Liver (tissue), 9 donors: ENCODE results near the gene QSOX1. TPM values are rescaled to one million over a fixed set of nuclear protein-coding genes. Genes with fewer than 3 reads are reported as not detected.

Source experiments
- DNase-seq: peaks from one replicate; pipeline ENCODE4 v3.0.0-alpha.2; 2017; ENCODE audit warnings: low spot score
- H3K27ac ChIP-seq, 2 donors: one replicate each; pipeline ENCODE4 v1.7.0; 2013; ENCODE audit warnings: inconsistent platforms in 2 of 2, low read length in 2 of 2, control low read depth in 1 of 2, low read depth in 1 of 2, mild to moderate bottlenecking in 1 of 2
- H3K27me3 ChIP-seq, 4 donors: one replicate each; pipeline versions ENCODE4 v1.6.1 to v1.7.0; 2013; ENCODE audit warnings: low read length in 3 of 4, inconsistent platforms in 1 of 4, mild to moderate bottlenecking in 1 of 4, moderate library complexity in 1 of 4; ENCODE audit not compliant: control insufficient read depth in 4 of 4, insufficient read depth in 4 of 4
- H3K36me3 ChIP-seq, 4 donors: one replicate each; pipeline versions ENCODE4 v1.6.1 to v1.7.0; 2013; ENCODE audit warnings: low read length in 3 of 4, mild to moderate bottlenecking in 3 of 4, low read depth in 1 of 4, moderate library complexity in 1 of 4; ENCODE audit not compliant: control insufficient read depth in 4 of 4, insufficient read depth in 3 of 4
- H3K4me1 ChIP-seq, 4 donors: one replicate each; pipeline versions ENCODE4 v1.6.1 to v1.7.0; 2013; ENCODE audit warnings: low read length in 3 of 4, mild to moderate bottlenecking in 3 of 4, moderate library complexity in 1 of 4; ENCODE audit not compliant: control insufficient read depth in 4 of 4, insufficient read depth in 4 of 4
- H3K4me3 ChIP-seq, 3 donors: one replicate each; pipeline versions ENCODE4 v1.6.1 to v1.7.0; 2013; ENCODE audit warnings: low read length in 3 of 3, control low read depth in 1 of 3, low read depth in 1 of 3, mild to moderate bottlenecking in 1 of 3
- H3K9ac ChIP-seq, 2 donors: one replicate each; pipeline ENCODE4 v1.7.0; 2013; ENCODE audit warnings: low read length in 2 of 2, mild to moderate bottlenecking in 2 of 2, moderate library complexity in 2 of 2, control low read depth in 1 of 2, low read depth in 1 of 2
- H3K9me3 ChIP-seq, 4 donors: one replicate each; pipeline versions ENCODE4 v1.6.1 to v1.7.0; 2013; ENCODE audit warnings: low read length in 3 of 4; ENCODE audit not compliant: control insufficient read depth in 4 of 4
- ATF3 ChIP-seq: IDR thresholded peaks from 2 replicates; pipeline ENCODE4 v1.6.1; 2016; ENCODE audit warnings: antibody characterized with exemption
- CTCF ChIP-seq: fragments of 150-350 bp; IDR thresholded peaks from 2 replicates; pipeline ENCODE4 v1.5.1; 2017; ENCODE audit warnings: improper control_type of control experiment, low read depth, low read length; ENCODE audit not compliant: missing input control
- EGR1 ChIP-seq, 2 donors: IDR thresholded peaks; 2 replicates each; pipeline ENCODE4 v1.6.1; 2016 to 2018; ENCODE audit warnings: antibody characterized with exemption in 2 of 2, low read depth in 2 of 2
- FOXA2 ChIP-seq: IDR thresholded peaks from 2 replicates; pipeline ENCODE4 v1.6.1; 2016; ENCODE audit warnings: antibody characterized with exemption
- GABPA ChIP-seq, 2 donors: IDR thresholded peaks in 1 of 2; conservative IDR thresholded peaks in 1 of 2; 2 replicates each; pipeline ENCODE4 v1.6.1; 2016; ENCODE audit warnings: antibody characterized with exemption in 2 of 2, mild to moderate bottlenecking in 1 of 2, moderate library complexity in 1 of 2
- HNF4A ChIP-seq, 2 donors: conservative IDR thresholded peaks; 2 replicates each; pipeline ENCODE4 v1.6.1; 2016; ENCODE audit warnings: antibody characterized with exemption in 2 of 2, mild to moderate bottlenecking in 2 of 2
- HNF4G ChIP-seq: IDR thresholded peaks from 2 replicates; pipeline ENCODE4 v1.6.1; 2016; ENCODE audit warnings: antibody characterized with exemption
- JUND ChIP-seq, 2 donors: IDR thresholded peaks; 2 replicates each; pipeline ENCODE4 v1.6.1; 2016; ENCODE audit warnings: antibody characterized with exemption in 2 of 2
- MAX ChIP-seq: IDR thresholded peaks from 2 replicates; pipeline ENCODE4 v1.6.1; 2016; ENCODE audit warnings: antibody characterized with exemption
- NR2F2 ChIP-seq: IDR thresholded peaks from 2 replicates; pipeline ENCODE4 v1.6.1; 2016; ENCODE audit warnings: antibody characterized with exemption
- RAD21 ChIP-seq, 2 donors: IDR thresholded peaks; 2 replicates each; pipeline ENCODE4 v1.6.1; 2016; ENCODE audit warnings: antibody characterized with exemption in 2 of 2, mild to moderate bottlenecking in 2 of 2
- REST ChIP-seq: IDR thresholded peaks from 2 replicates; pipeline ENCODE4 v1.6.1; 2016; ENCODE audit warnings: antibody characterized with exemption, mild to moderate bottlenecking
- RXRA ChIP-seq, 2 donors: IDR thresholded peaks; 2 replicates each; pipeline ENCODE4 v1.6.1; 2017 to 2018; ENCODE audit warnings: antibody characterized with exemption in 2 of 2, mild to moderate bottlenecking in 1 of 2
- SP1 ChIP-seq: IDR thresholded peaks from 2 replicates; pipeline ENCODE4 v1.6.1; 2018; ENCODE audit warnings: antibody characterized with exemption, mild to moderate bottlenecking
- TAF1 ChIP-seq: conservative IDR thresholded peaks from 2 replicates; pipeline ENCODE4 v1.6.1; 2016; ENCODE audit warnings: antibody characterized with exemption, mild to moderate bottlenecking
- YY1 ChIP-seq: IDR thresholded peaks from 2 replicates; pipeline ENCODE4 v1.6.1; 2016; ENCODE audit warnings: antibody characterized with exemption, mild to moderate bottlenecking
- ZBTB33 ChIP-seq: IDR thresholded peaks from 2 replicates; pipeline ENCODE4 v1.6.1; 2016; ENCODE audit warnings: antibody characterized with exemption
- WGBS: extraction: QIAGEN DNeasy Blood & Tissue Kit; methylation state at CpG from one replicate; pipeline ENCODE4 v1.1.7; 2013; 5-methylcytosine and 5-hydroxymethylcytosine counted together
- polyA plus RNA-seq, 2 donors: library from polyadenylated mRNA; stranded (reverse) in 1 of 2; unstranded in 1 of 2; fragments of 200-250 nt in 1 of 2; fragments of >200 nt in 1 of 2; fragmentation: Nextera tagmentation in 1 of 2; extraction: Ambion mirVana in 1 of 2; gene quantifications; one replicate each; pipeline versions ENCODE4 v1.2.1 to v1.2.3, GENCODE V29; 2013 to 2015
- total RNA-seq, 2 donors: library from RNA; depleted of rRNA; stranded (reverse); fragments of >200 nt; gene quantifications; one replicate each; pipeline ENCODE4 v1.2.3, GENCODE V29; 2014
- donor health status: healthy.
- donor health status: healthy.
- donor health status: healthy.
- donor health status: healthy.
- donor health status: healthy.

The QSOX1 gene
- total and polyA plus RNA-seq, 4 donors, result 14.3 to 49.2 (median 38.1) TPM

- H3K27me3 ChIP-seq, result peaks cover 0 to 6% (median 0%) of the 10 kb centered on the region in 4 donors
- H3K9ac ChIP-seq, result no peak overlapping the region
- 88% methylated on average over 11 of the region's 11 CpGs for WGBS
- H3K4me1 ChIP-seq, result no peaks in the 10 kb centered on the region
- H3K27ac ChIP-seq, result no peak overlapping the region
- H3K4me3 ChIP-seq, result no peak overlapping the region
- TF ChIP-seq ATF3 (no peak), RAD21 (IDR thresholded peaks at IDR 0.05) (no peak), SP1 (no peak), REST (no peak), TAF1 (no peak), MAX (no peak), EGR1 (IDR thresholded peaks at IDR 0.05; ENCODE audit: low read depth in 2 of 2) (no peak)
- no peak for DNase-seq
- no peaks in the 10 kb centered on the region for H3K9me3 ChIP-seq
- no peaks in the 10 kb centered on the region for H3K36me3 ChIP-seq
Observed at GRCh38 chr1:180219776-180220175, 65.1 kb downstream of the QSOX1 start.

GRCh38 chr1:180221462-180221861 lies 66.8 kb downstream of the QSOX1 start:
- TF ChIP-seq GABPA (IDR thresholded peaks at IDR 0.05 in 1 of 2, conservative IDR thresholded peaks at IDR 0.05 in 1 of 2) (no peak), HNF4G (no peak), MAX (no peak), EGR1 (IDR thresholded peaks at IDR 0.05; ENCODE audit: low read depth in 2 of 2) (no peak), REST (no peak), SP1 (no peak), RXRA (IDR thresholded peaks at IDR 0.05) (no peak), ZBTB33 (no peak), RAD21 (IDR thresholded peaks at IDR 0.05) (no peak), ATF3 (no peak), FOXA2 (no peak), HNF4A (conservative IDR thresholded peaks at IDR 0.05) (no peak), TAF1 (no peak), JUND (IDR thresholded peaks at IDR 0.05) (no peak), YY1 (no peak), NR2F2 (no peak), CTCF (no peak)
- Histone ChIP-seq H3K36me3 (no peaks in the 10 kb centered on the region), H3K4me3 (no peak overlapping the region), H3K27me3 (peaks cover 0 to 6% (median 0%) of the 10 kb centered on the region in 4 donors), H3K27ac (no peak overlapping the region), H3K4me1 (no peaks in the 10 kb centered on the region), H3K9me3 (no peaks in the 10 kb centered on the region), H3K9ac (no peak overlapping the region)
- 89% methylated on average over 6 of the region's 6 CpGs for WGBS
- no peak for DNase-seq
